ENCODE measurements around the gene PGBD5. TPM values are rescaled to one million over a fixed set of nuclear protein-coding genes. Genes with fewer than 3 reads are reported as not detected.
"Not testable (repeated sequence)": the region's sequence is repeated elsewhere in the genome, so short reads cannot be mapped to it uniquely, and the experiment has no call there.

PGBD5 gene
- total RNA-seq, 2 donors from 2014 or later, result 2.6 to 4.3 TPM

DNA sequence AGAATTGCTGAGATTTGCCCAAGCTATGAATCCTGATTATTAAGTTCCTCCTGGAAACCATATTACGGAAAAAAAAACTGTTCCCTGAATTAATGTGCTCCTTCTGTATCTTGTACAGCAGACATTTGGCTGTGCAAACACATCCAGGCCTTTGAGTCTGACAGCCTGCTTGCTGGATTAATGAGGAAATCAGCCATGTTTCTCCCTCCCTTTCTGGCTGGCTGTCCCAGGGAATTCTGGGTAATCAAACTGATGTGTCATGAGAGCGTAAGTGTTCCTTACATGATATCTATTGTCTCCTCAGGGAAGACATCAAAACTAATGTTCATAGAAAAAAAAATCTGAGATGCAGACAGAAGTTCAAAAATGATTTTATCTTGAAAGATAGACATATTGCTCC lies 18.8 kb downstream of the PGBD5 start:
- Histone ChIP-seq H3K4me3 (no peak overlapping the region), H3K4me1 (peaks cover 6% of the 10 kb centered on the region), H3K9me3 (no peaks in the 10 kb centered on the region), H3K36me3 (replicated peaks in 1 of 2; ENCODE audit: insufficient read depth in 1 of 2, low read depth in 2 of 2) (no peaks in the 10 kb centered on the region), H3K27ac (peak overlapping the region in 2 of 4 donors; percentile 43 to 51), H3K27me3 (no peaks in the 10 kb centered on the region)
- TF ChIP-seq POLR2A (IDR thresholded peaks at IDR 0.05), result no peak
- TF ChIP-seq, protein P1, sequence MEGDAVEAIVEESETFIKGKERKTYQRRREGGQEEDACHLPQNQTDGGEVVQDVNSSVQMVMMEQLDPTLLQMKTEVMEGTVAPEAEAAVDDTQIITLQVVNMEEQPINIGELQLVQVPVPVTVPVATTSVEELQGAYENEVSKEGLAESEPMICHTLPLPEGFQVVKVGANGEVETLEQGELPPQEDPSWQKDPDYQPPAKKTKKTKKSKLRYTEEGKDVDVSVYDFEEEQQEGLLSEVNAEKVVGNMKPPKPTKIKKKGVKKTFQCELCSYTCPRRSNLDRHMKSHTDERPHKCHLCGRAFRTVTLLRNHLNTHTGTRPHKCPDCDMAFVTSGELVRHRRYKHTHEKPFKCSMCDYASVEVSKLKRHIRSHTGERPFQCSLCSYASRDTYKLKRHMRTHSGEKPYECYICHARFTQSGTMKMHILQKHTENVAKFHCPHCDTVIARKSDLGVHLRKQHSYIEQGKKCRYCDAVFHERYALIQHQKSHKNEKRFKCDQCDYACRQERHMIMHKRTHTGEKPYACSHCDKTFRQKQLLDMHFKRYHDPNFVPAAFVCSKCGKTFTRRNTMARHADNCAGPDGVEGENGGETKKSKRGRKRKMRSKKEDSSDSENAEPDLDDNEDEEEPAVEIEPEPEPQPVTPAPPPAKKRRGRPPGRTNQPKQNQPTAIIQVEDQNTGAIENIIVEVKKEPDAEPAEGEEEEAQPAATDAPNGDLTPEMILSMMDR (IDR thresholded peaks at IDR 0.05), result no peak
- 57 to 63% methylated on average over 2 of the region's 2 CpGs for WGBS, 2 donors
- intact Hi-C loops (cut with DNase I), result no loop called here
- ATAC-seq (no peak), DNase-seq (peak in 3 of 4 donors; percentile 29 to 41 (median 34))

DNA sequence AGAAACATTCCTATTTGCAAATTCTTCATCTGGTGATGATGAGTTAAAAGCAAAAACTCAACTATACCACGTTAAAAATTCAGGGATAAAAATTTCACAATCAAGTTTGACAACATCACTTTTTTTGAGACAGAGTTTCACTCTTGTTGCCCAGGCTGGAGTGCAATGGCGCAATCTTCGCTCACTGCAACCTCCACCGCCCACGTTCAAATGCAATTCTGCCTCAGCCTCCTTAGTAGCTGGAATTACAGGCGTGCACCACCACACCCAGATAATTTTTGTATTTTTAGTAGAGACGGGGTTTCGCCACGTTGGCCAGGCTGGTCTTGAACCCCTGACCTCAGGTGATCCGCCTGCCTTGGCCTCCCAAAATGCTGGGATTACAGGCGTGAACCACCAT lies 19.4 kb downstream of the PGBD5 start:
- peak overlapping the region in 1 of 4 donors; percentile 43 for H3K27ac ChIP-seq
- intact Hi-C loops (cut with DNase I); H3K27me3 ChIP-seq; ATAC-seq; DNase-seq; H3K9me3 ChIP-seq; H3K4me3 ChIP-seq; H3K4me1 ChIP-seq; H3K36me3 ChIP-seq (replicated peaks in 1 of 2; ENCODE audit: insufficient read depth in 1 of 2, low read depth in 2 of 2): not testable (repeated sequence)
- 88 to 90% methylated on average over 11 of the region's 11 CpGs for WGBS, 2 donors

DNA sequence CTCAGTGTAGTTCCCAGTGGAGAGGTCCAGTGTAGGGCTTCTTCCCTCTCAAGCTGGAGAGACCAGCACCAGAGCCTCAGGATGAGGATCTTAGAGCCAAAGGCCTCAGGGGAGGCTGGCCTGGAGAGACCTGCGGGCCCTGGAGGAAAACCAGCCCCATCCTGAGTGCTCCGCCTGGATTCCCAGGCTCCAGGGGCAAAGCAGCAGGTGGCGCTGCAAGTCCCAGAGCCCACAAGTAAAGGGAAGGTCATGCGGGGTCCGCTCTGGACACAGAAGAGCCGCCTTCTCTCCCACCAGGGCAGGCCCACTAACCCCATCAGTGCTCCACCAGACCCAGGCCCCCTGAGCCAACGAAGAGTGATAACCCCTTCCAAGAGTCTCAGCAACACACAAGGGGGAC lies 22.7 kb downstream of the PGBD5 start:
- Histone ChIP-seq H3K27ac (no peak overlapping the region), H3K4me1 (peaks cover 6% of the 10 kb centered on the region), H3K4me3 (no peak overlapping the region), H3K27me3 (no peaks in the 10 kb centered on the region), H3K9me3 (no peaks in the 10 kb centered on the region), H3K36me3 (replicated peaks in 1 of 2; ENCODE audit: insufficient read depth in 1 of 2, low read depth in 2 of 2) (peaks cover 0 to 2% of the 10 kb centered on the region in 2 donors)
- DNase-seq (no peak), ATAC-seq (no peak)
- intact Hi-C loops (cut with DNase I), result no loop called here
- no peak for TF ChIP-seq POLR2A (IDR thresholded peaks at IDR 0.05)
- TF ChIP-seq, protein P1 (IDR thresholded peaks at IDR 0.05), result no peak
- 90 to 100% methylated on average over 2 to 7 of the region's 7 CpGs for WGBS, 2 donors

DNA sequence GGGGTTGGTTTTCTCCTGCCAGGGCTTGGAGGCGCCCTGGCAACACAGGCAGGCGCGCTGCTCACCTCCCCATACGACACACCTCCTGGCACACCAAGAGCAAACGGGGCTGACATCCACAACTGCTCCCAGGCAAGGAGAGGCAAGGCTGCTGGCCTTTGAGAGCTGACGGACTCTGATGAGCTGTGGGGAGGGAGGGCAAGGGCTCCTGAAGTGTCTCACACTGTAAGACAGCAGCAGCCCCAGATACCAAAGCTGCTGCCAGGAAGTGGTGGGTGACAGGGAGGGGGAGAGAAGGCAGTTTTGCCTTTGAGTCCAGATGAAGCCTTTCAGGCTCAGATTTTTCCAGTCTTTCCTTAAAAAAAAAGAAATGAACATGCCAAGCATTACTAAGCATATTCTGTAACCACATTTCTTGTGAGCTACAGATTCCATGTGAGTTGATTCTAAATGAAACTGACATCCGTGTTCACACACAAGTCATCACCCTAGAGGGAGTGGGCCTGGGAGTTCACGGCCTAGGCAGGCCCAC lies 24.3 kb downstream of the PGBD5 start:
- Histone ChIP-seq H3K27me3 (no peaks in the 10 kb centered on the region), H3K4me1 (peaks cover under 1% of the 10 kb centered on the region), H3K9me3 (no peaks in the 10 kb centered on the region), H3K4me3 (no peak overlapping the region), H3K36me3 (replicated peaks in 1 of 2; ENCODE audit: insufficient read depth in 1 of 2, low read depth in 2 of 2) (peaks cover 0 to 2% of the 10 kb centered on the region in 2 donors), H3K27ac (no peak overlapping the region)
- TF ChIP-seq POLR2A (IDR thresholded peaks at IDR 0.05), result no peak
- TF ChIP-seq, protein P1 (IDR thresholded peaks at IDR 0.05), result no peak
- 74 to 79% methylated on average over 7 to 8 of the region's 8 CpGs for WGBS, 2 donors
- DNase-seq (peak in 2 of 4 donors; percentile 50 to 68), ATAC-seq (no peak)
- intact Hi-C loops (cut with DNase I), result no loop called here

DNA sequence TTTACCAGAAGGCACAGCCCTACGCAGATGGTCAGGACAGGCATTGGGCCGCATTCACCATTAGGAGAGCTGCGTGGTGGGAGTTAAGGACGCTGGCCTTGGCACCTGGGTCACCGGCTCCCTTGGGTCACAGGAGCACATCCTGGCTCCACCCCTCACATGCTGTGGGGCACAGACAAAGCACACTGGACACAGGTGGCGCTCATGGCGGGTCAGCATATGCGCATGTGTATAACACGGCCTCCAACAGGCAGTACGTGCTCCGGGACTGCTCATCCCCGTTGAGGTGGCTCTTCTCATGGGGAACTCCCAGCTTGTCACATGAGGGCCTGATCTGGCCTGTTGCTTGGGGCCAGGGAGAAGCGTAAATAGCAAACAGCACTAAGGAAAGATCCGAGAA lies 25.0 kb downstream of the PGBD5 start:
- Histone ChIP-seq H3K4me3 (no peak overlapping the region), H3K36me3 (replicated peaks in 1 of 2; ENCODE audit: insufficient read depth in 1 of 2, low read depth in 2 of 2) (peaks cover 0 to 2% of the 10 kb centered on the region in 2 donors), H3K9me3 (no peaks in the 10 kb centered on the region), H3K27me3 (no peaks in the 10 kb centered on the region), H3K27ac (no peak overlapping the region), H3K4me1 (no peaks in the 10 kb centered on the region)
- no peak for ATAC-seq
- WGBS, 2 donors, result 89 to 96% methylated on average over 11 to 14 of the region's 14 CpGs
- intact Hi-C loops (cut with DNase I), result no loop called here
- DNase-seq, result no peak
- no peak for TF ChIP-seq POLR2A (IDR thresholded peaks at IDR 0.05)
- TF ChIP-seq, protein P1 (IDR thresholded peaks at IDR 0.05), result no peak
